Hindlimb muscle (tissue), 1 donor: Measurements from ENCODE around the gene KCNQ1. TPM values are rescaled to one million over a fixed set of nuclear protein-coding genes. Genes with fewer than 3 reads are reported as not detected.

Experiments used
- DNase-seq: peaks from one replicate; pipeline ENCODE4 v3.0.0-alpha.2; 2013
- polyA plus RNA-seq: library from polyadenylated mRNA; unstranded; fragments of 120-200 nt; gene quantifications from one replicate; pipeline ENCODE4 v1.2.1, GENCODE V29; 2013; ENCODE audit not compliant: insufficient read length

The KCNQ1 gene
- polyA plus RNA-seq, 1 donor: 2.9 TPM

DNA sequence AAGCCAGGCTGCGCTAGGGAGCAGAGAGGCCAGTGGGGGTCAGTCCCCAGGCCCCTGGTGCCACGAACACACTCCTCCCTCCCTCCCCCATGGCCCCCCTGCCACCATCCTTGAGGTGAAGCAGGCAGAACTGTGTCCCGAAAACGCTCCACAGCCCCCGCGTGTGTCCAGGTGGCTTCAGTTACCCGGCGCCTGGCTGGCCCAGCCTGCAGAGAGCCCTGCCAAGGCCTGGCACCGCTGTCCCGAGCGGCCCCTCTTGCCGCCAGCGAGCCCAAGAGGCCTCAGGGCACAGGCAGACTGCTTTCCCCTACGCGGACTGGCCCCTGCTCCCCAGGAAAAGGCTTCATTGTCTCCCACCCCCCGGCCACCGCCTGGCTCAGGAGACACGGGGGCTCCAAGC is 413.1 kb downstream of the KCNQ1 start:
- no peak for DNase-seq

- DNase-seq: no peak
Observed at GRCh38 chr11:2858995-2859698, 414.3 kb downstream of the KCNQ1 start.

GRCh38 chr11:2859699-2860037 is 414.9 kb downstream of the KCNQ1 start:
- no peak for DNase-seq

DNA sequence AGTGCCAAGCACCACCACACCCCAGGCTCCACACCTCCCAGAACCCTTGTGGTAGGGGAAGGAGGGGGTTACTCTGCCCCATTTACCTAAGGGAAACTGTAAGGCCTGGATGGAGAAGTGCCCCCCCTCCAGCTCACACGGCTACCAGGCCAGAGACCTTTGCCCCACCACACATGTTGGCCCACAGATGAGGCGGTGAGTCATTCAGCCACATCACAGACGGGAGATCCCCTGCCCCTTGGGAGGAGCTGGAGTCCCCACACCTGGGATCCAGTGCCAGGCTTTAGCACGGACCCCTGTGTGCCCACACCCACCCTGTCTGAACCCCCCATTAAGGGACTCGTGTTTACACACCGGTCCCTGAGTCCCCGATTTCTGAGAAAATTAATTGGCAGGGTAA is 415.8 kb downstream of the KCNQ1 start:
- DNase-seq: no peak

DNA sequence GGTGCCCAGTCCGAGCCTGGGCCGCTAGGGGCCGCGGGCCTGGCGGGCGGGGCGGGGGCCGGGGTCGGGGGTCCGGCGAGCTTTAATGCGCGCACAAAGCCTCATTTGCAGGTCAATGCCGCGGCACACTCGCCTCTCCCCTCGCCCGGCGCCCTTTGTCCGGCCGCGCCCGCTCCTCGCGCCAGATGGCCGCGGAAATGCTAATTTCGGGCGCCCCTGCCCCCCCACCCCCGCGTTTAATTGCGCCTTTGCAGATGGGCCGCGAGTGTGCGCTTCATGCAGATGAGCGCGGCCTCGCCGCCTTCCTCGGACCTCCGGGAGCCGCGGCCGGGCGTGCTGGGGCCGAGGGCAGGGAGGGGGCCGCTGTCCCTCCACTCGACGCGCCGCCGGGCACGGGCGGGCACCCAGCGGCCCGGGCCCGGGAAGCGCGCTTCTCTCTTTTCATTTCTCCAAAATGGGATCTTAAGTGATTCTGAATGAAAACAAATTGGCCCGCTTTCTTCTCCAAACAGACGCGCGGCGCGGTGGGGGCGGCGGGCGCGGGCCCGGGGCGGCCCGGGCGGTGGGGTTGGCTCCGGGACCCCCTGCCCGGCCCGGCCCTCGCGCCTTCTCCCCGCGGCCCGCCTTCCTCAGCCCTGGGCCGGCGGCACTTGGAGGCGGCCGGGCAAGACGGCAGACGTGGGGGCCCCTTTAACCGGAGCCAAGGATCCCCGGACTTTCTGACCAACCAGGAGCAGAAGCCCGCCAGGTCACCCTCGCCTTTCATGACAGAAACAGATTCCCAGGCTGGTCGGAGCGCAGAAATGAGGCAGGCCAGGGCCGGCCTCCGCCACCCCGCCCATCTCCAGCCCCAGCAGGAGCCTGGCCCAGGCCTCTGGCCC is 417.8 kb downstream of the KCNQ1 start:
- DNase-seq: no peak

DNA sequence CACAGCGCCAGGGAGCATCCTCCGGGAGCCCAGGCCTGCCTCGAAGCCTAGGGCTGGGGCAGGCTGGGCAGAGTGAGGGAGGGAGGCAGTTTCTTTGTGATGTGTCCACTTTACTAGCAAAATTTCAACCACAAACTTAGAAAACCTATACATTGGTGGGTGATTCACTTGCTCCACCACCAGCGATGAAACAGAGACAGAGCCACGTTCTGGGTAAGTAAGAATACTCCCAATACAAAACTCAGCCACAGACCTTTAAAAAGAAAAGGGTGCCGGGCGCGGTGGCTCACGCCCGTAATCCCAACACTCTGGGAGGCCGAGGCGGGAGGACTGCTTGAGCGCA is 418.4 kb downstream of the KCNQ1 start:
- DNase-seq: no peak

DNA sequence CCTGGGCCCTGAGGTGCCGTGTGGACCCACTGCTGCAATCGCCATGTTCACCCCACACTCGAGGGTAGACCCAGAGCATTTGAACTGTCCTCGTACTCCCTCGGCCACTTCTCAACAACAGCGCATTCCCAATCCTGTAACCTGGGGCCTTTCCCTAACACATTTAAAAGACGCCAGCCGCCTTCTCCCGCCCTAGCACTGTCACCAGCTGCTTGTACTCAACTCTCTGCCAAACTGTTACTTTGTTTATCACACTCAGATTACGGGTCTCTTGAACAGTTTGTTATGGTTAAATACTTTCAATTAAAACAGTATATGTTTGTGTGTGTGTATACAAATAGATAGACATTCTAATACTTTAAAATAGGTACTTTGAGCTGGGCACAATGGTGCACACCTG is 420.1 kb downstream of the KCNQ1 start:
- DNase-seq: no peak

DNA sequence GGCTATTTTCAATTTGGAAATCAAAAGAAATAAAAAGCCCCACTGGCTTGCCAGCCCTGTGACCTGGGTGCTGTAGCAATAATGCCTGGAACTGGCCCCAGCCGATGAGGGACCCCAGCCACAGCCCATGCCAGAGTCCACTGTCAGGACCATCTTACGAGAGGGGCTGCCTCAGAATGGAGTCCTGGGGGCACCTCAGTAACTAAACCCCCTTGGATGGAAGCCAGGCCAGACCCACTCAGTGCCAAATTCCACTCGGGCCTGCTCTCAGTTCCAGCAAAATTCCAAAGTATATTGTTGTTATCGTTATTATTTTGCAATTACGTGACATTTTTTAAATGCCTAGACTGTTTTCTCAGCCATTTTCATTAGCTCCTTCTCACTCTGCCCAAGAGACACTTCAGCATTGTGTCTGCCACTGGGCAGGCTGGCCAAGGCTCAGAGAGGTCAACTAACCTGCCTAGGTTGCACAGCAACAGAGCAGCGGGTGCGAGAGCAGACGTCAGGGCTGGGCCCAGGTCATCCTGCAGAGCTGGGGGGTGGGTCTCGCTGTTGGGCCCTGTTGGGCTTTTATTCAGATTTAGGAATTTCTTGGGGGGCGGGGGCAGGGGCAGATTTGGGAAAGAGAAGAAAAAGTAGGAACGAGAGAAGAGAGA is 421.2 kb downstream of the KCNQ1 start:
- DNase-seq: no peak

- no peak for DNase-seq
Observed at GRCh38 chr11:2867142-2867541, 422.3 kb downstream of the KCNQ1 start.

DNA sequence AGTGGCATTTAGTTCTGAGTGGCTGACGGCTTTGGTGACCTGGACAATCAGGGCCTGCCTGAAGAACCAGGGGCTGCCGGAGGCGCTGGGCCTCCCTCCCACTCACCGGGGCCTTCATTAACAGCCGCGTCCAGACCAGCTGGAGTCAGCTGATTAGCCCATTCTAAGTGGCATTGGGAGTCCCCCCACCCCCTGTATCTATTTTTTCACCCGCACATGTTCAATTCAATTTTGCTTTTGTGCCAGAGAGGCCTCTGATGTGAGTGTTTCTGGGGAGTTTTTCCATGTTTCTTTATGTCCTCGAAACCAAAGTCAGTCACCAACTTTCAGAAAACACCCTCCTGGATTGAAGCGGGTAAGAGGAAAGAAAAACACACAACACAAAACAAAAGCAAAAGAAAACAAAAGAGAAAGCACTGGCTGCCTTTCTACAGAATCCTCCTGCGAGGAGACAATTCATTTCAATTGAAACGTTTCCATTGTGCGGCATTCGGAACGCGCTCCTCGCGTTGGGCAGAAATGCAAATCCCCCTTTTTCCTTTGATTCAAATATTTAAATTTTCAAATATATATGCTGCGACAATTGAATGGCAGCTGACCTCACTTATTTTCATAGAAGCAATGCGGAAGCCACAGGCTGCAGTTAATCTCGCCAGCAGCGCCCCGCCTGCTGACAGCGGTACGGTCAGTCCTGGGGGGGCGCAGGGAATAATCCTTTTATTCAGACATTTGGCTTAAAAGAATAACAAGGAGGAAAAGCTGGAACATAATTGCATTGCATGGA is 423.1 kb downstream of the KCNQ1 start:
- no peak for DNase-seq

- no peak for DNase-seq
Observed at GRCh38 chr11:2868506-2869133, 423.8 kb downstream of the KCNQ1 start.

DNA sequence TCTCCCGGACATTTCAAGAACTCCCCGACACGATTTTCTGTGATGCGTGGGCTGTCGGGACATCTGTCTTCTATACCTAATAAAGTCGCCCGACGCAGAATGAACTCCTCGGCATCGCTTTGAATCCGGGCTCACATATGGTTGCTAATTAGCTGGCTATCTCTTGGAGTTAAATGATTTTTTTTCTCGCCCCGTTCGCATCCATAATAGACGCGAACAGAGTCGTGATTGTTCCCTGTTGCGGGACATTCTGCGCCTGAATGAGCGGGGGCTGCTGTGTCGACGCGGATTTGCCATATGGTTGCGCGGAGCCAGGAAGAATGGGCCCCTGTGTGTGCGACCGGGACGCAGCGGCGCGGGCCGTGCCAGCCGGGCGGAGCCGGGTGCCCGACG is 424.3 kb downstream of the KCNQ1 start:
- DNase-seq: no peak

DNA sequence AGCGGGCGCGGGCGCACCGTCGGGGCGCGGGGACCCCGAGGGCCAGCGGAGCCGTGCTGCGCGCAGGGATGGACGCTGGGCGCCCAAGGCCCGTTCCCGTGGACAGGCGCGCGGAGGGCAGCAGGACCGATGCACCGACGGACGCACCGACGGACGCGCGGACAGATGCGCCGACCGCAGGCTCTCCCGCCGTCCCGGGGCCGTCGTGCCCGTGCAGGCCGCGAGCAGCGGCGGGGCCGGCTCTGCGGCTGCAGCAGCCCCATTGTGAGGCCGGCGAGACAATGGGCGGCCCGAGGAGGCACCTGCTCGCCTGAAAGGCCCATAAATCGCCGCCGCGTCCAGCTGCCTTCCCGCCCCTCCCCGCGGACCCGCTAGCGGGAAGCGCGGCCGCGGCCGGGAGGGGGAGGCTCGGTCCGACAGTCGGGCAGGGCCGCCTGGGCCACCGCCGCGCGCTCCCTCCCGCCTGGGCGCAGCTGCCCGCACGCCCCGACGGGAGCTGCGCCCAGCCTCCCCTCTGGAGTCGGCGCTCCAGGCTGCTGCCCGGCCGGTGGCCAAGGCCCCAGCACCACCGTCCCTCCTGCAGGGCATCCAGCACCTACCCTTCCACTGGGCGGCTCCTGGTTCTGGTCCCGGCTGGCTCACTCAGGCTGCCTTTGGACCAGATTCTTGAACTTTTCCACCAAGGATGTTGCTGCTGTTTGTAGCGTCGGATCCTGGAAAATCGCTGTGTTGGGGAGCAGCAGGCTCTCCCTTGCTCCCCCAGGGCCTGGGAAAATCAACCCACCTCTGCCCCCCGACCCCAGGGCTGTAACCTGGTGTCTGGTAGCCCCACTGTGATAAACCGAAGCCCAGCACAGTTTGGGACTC is 425.0 kb downstream of the KCNQ1 start:
- DNase-seq: no peak

DNA sequence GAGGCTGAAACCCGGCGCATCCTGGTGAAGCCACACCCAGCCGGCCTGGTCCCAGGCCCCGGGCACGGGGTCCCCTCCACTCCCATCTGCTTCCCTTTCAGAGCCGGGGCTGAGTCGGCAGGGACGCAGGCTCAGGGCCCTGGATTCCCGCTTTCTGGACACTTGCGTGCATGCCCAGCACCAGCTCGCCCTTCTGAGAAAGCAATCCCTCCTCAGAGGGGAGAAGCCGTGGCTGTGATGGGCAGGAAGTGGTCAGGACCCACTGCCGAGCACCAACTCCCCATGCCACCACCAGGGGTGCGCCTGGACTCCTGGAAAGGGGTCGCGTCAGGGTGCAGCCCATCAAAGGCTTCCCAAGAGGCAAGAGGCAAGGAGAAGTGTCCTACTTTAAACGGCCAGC is 425.7 kb downstream of the KCNQ1 start:
- DNase-seq: no peak

DNA sequence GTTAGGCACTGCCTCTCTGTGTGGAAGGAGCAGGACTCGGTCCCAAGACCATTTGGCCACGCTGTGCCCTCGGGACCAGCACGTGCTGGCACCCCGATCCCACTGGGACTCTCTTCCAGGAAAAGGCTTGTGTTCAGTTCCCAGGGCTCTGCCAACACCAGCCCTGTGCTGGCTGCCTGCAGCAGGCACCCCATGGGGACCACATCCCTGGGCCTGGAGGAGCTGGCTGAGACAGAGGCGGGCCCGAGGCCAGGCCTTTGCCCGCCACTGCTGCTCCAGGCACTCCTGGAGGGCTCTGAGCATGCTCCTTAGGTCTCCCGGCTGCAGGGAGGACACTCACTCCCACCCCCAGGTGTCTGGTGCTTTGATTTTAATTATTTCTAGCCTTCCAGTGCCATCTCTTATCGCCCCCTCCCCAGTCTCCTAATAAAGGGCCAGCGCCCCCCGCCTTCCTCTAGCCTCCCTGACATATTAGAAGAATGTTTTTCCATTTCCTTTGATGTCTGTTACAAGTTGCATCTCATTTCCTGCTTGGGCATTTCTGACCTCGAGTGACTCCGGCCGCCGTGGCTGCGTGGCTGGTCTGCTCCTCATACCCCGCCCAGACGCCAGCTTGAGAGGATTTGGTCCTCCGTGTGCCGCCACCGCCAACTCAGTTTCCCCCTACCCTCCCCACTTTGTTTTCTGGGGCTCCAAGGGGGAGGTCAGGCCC is 426.3 kb downstream of the KCNQ1 start:
- no peak for DNase-seq

- DNase-seq: no peak
Observed at GRCh38 chr11:2874963-2875362, 430.2 kb downstream of the KCNQ1 start.

- no peak for DNase-seq
Observed at GRCh38 chr11:2877474-2877873, 432.7 kb downstream of the KCNQ1 start.

GRCh38 chr11:2878782-2879181 is 434.0 kb downstream of the KCNQ1 start:
- no peak for DNase-seq

GRCh38 chr11:2880646-2881045 is 435.8 kb downstream of the KCNQ1 start:
- no peak for DNase-seq

DNA sequence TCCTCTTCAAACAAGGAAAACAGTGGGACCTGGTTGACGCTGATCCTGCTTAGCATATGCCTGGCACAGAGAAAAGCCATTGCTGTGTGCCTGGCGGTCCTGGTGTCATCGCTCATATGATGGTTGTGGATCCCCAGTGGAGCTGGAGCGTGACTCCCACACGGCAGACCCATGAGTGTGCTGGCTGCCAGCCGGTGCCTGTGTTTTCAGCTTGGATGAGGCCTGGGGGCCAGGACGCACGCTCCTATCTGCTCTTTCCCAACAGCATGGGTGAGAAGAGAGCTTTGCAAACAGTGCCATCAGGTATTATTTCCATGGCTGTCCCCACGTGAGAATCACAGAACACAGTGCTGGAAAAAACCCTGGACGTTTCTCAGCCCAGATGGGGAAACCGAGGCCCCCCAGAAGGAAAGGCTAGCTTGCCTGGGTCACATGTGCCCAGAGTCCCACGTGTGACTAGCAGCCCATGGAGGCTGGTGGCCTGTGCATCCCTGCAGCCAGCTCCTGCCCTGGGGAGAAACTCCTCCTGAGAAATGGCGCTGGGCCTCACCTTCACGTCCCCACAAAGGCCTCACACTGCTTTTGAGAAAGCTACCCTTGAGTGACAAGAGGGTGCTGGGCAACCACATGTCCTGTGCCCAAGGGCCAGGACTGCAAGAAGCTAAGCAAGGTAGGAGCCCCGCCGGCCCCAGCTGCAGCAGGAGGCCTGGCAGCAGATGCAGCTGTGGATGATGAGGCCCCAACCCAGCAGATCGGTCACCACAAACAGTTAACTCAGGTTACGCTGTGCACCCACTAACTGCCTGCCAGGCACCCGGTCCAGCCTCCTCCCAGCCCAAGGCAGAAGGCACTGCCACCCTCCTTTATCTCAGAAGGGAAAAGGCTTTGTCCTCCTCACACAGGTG is 436.5 kb downstream of the KCNQ1 start:
- no peak for DNase-seq
